ENCODE data around the gene CLIC3.

CLIC3 gene

DNA sequence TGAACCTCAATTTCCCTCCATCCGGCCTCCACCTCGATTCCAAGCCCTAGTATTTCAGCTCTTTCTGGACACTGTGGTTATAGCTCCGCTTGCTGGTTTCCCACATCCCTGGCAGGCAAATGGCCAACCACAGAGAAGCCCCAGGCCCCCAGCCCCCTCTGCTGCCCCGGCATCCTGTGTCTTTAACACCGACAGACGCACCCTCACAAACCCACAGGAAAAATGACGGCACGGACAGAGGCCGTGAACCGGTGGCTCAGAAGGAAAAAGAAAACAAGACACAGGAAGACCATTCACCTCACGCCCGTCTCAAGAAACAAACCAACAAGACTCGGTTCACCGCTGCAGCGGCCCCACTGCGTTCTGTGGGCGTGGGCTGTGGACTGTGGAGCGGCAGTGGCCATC, 1.5 kb upstream of the CLIC3 start:
- no peak for DNase-seq

DNA sequence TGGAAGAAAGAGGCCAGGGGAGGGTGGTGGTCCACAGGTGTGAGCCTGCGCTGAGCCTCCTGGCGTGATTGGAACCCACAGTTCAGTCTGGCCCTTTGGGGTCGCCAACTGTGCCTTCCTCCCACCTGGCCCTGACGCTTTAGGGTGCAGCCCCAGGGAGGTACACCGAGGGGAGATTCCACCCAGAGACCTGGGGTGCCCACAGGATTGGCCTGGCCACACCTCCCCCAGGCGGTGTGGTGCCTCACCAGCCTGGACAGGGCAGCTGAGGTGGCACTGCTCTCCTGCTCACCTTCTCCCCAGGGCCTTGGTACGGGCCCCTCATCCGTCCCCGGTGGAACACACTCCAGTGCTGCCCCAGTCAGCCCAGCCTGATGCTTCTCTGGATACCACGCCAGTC, 1.0 kb upstream of the CLIC3 start:
- no peak for DNase-seq

GRCh38 chr9:136995772-136996311, 526 bp downstream of the CLIC3 start:
- no peak for DNase-seq

- no peak for DNase-seq
Measured at GRCh38 chr9:136995362-136995761, 1.0 kb downstream of the CLIC3 start.

DNA sequence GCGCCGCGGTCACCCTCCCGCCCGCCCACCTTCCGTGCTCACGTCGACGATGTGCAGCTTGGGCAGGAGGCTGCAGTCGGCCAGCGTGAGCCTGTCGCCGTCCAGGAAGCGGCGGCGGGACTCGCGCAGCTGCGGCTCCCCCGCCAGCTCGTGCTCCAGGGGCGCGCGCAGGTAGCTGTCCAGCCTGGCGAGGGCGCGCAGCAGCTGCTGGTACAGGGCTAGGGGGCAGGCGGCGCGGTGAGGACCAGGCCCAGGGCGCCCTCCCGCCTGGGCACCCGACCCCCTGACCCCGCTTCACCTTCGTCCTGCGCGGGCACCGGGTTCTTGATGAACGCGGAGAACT, 1.5 kb downstream of the CLIC3 start:
- no peak for DNase-seq

DNA sequence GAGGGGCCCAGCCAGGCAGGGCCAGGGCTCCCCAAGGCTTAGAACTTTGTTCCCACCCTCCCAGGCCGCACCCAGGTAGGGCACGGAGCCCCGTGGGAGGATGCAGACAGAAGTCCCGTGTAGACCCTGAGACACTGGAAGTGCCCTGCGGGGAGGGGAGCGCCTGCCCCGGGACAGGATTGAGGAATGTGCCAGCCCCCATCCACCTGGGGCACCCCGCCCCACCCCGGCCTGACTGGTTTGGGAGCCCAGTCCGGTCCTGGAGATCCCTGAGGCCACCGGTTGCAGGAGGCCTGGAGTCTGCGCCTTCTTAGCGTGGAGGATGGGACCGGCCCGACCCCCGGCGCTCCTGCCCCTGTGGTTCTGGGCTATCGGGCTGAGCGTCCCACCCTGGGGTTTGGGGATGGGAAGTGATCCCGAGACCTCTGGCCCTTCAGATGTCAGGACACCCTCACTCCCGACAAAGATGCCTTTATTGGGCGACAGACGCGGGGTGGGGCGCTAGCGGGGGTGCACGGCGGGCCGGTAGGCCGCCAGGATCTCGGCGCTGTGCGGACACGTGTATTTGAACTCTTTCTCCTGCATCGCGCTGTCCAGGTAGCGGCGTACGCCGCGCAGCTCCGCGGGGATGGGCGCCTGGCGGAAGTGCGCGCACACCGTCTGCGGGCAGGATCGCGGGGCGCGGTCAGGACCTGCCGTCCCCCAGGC, 2.0 kb downstream of the CLIC3 start:
- no peak for DNase-seq

DNA sequence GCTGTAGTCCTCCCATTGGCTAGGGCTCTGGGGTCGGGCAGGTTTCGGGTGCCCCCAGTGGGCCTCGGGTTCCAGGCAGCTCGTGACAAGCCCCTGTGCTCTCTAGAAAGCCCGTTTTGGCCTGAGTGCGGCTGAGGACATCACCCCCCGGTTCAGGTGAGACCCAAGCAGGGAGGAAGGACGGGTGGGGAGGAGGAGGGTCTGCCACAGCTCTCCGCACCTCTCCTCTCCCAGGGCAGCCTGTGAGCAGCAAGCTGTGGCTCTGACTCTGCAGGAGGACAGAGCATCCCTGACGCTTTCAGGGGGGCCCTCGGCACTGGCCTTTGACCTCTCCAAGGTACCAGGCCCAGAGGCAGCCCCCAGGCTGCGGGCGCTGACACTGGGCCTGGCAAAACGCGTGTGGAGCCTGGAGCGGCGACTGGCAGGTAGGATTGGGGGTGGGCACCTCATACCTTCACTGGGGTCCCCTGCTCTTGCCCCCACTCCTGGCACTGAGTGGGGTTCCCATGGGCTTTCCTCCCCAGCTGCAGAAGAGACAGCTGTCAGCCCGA, 3.5 kb downstream of the CLIC3 start:
- DNase-seq, result no peak

- DNase-seq, result peak; percentile 93
Measured at GRCh38 chr9:136991993-136992818, 4.2 kb downstream of the CLIC3 start, which contains the start of gene PAXX. Gene PAXX, plus strand, starts transcription at chr9:136992422. Its CDS starts 22 bp downstream, at chr9:136992444.

DNA sequence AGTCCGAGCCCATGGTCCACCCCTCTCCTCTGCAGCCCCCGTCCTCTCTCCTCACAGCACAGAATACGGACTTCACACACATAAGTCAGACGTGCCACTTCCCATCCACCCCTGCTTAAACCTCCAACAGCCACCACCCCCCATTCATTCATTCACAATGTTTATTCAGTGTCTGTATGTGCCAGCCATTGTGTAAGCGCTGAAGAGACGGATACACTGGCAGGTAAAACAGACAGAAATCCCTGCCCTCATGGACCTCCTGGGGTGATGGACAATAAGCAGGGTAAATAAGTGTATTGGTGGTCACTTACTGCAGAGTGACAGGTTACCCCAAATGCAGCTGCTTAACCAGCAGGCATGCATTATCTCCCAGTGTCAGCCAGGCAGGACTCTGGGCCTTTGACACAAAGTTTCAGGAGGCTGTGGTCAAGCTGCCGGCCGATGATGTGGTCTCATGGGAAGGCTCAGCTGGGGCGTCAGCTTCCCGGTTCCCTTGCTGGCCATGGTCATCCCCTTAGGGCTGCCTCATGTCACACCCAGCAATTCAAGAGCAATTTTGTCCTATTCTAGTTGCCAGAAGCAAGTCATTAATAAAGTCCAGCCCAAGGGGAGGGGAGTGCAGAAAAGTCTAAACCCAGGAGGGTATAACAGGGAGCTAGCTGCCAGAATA, 6.0 kb downstream of the CLIC3 start:
- DNase-seq, result no peak

DNA sequence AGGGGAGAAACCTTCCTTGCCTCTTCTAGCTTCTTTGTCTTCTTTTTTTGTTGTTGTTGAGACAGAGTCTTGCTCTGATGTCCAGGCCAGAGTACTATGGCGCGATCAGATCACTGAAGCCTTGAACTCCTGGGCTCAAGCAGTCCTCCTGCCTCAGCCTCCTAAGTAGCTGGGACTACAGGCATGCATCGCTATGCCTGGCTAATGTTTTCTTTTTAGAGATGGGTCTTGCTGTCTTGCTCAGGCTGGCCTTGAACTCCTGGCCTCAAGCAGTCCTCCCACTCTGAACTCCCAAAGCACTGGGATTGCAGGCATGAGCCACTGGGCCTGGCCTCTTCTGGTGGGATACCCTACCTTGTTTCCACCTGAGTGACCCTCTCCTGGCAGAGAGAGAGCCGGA, 7.5 kb downstream of the CLIC3 start:
- no peak for DNase-seq

DNA sequence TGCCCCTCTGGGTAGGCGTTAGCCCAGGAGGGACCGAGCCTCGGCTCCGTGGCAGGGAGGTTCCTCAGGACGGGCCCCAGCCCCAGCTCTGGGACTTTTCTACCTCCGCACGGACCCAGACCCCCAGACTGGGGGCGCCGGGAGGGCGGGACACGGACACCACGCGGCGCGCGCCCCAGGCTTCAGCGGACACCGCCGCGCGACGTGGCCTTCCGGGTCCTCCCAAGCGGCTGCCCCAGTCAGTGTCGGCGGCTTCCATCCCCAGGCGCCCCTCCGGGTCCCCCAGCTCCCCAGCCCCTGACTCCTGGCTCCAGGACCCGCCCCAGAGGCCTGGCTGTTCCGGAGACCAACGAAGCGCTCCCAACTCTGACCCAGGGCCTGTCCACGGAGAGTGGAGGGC, 10.5 kb downstream of the CLIC3 start:
- no peak for DNase-seq

GRCh38 chr9:136985027-136985602, 11.3 kb downstream of the CLIC3 start:
- no peak for DNase-seq

DNA sequence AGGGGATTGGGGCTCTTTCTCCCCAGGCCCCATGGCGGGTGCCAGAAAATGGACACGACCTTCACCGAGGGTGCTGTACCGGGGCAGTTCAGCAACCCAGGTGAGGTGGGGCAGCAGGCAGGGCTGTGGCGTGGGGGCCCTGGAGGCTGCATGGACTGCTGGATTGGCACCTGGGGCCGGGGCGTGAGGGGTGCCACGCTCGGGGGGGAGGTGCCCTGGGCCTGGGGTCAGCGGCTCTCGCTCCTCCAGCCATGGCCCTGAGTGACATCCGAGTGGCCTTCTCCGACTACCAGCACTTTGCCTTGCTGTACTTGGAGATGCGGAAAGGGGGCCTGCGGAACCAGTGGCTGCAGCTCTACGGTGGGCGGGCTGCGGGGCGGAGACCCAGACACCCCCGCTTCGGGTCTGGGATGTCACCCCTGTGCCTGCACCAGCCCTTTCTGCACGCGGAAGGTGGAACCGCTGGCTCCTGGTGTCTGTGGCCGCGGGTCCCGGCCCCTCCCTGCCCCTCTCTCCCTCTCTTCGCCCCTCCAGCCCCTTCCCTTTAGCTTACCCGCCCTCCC, 11.8 kb downstream of the CLIC3 start:
- no peak for DNase-seq

- no peak for DNase-seq
Measured at GRCh38 chr9:136983656-136984314, 12.6 kb downstream of the CLIC3 start.

DNA sequence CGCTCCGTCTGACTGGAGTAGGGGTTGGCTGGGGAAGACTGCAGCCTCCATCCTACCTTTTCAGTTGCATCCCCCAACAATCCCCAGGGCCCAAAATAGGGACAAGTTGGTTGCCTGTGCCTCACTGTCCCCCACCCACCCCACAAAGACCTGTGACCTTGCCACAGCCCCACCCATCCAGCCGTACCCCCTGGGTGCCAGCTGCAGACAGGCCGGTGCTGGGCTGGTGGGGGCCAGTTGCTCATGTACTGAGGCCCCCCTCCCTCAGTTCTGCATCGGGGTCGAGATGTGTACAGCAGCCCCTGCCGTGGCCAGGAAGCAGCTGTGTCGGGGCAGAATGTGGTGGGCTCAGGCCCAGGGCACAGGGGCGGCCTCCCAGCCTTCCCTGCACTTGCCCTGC, 13.2 kb downstream of the CLIC3 start:
- DNase-seq, result no peak

DNA sequence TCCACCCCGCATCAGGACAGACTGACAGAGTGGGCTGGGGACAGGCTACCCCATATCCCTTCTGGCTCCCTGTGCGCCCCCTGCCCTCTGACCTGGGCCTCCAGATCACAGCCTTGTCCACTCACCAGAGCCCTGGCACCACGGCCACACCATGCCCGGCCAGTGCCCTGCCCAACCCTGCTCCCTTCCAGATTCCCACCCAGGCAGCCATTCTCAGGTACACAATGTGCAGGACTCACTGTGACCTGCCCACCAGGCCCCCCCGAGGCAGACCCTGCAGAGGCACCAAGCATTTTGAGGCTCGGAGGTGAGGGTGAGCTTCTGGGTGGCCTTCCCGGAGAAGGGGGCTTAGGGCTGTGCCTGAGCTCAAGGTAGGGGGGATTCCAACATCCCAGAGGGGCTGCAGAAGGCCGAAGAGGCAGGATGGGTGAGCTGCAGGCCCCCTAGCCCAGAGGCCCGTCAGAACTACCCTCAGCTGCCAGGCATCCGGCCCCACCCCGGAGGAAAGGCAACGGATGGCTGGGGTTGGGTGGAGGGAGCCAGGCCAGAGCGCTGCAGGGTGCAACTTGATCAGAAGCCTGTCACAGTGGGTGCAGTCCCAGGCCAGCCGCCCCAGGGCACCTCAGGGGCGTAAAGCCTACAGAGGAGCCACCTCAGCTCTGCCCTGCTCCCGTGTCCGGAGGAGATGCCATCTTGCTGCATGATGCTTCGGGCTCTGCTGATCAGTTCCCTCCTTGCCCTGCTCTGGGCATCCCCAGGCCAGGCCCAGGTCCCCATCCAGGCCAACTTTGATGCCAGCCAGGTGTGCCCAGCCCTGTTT, 13.9 kb downstream of the CLIC3 start, which contains the start of gene LCNL1:
Gene LCNL1, plus strand, starts transcription at position 762 of the 820 bp plus-strand sequence. CDS start 594 bp downstream, outside the sequence.
- no peak for DNase-seq

DNA sequence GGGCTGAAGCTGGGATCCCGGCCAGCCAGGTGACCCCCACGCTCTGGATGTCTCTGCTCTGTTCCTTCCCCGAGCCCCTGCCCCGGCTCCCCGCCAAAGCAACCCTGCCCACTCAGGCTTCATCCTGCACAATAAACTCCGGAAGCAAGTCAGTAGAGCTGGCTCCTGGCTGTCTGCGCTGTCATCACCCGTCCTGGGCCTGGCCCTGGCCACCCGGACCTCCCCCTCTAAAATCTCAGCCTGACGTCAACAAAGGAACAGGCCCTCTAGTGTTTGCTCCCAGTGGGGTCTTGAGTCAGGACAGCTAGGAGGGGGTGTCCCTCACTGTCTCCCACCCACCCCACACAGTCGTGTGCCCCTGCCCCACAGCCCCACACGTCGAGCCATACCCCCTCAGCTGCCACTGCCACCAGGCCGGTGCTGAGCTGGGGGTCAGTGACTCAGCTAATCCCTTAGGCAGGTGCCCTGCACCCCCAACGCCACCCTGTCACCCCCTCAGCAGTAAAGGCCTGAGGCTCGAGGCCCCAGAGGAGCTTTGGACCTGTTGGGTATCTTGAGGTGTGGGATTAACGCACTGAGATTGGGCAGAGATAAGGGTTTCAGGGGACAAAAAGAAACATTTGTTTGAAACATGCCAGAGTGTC, 14.7 kb downstream of the CLIC3 start:
- DNase-seq, result no peak

- DNase-seq, result no peak
Measured at GRCh38 chr9:136980669-136981478, 15.5 kb downstream of the CLIC3 start.

GRCh38 chr9:136979769-136980587, 16.4 kb downstream of the CLIC3 start:
- DNase-seq, result no peak

Data from islet precursor cell (in vitro differentiated cells).